Tibial artery (tissue), 4 donors: ENCODE data around the gene CCDC102B.

ENCODE experiments used
- DNase-seq, 2 donors: peaks; one replicate each; pipeline ENCODE4 v3.0.0-alpha.2; 2019
- H3K27ac ChIP-seq, 2 donors: fragments of 200-600 bp; sonication (generic) in 1 of 2; 1 replicate in 1 of 2; 2 replicates in 1 of 2; pipeline ENCODE4 v1.5.1; 2018 to 2019; ENCODE audit warnings: mild to moderate bottlenecking in 1 of 2
- H3K27me3 ChIP-seq, 2 donors: fragments of 200-600 bp; sonication (generic) in 1 of 2; one replicate each; pipeline versions ENCODE4 v1.5.1 to v1.6.0; 2016 to 2019
- H3K36me3 ChIP-seq, 3 donors: fragments of 200-600 bp; sonication (generic) in 2 of 3; one replicate each; pipeline ENCODE4 v1.5.1; 2016 to 2019; ENCODE audit warnings: mild to moderate bottlenecking in 2 of 3
- H3K4me1 ChIP-seq, 4 donors: fragments of 200-600 bp; sonication (generic) in 2 of 4; 1 replicate in 3 of 4; 2 replicates in 1 of 4; pipeline ENCODE4 v1.5.1; 2016 to 2019
- H3K4me3 ChIP-seq, 2 donors: fragments of 200-600 bp; sonication (generic) in 1 of 2; 1 replicate in 1 of 2; 2 replicates in 1 of 2; pipeline ENCODE4 v1.5.1; 2018 to 2019; ENCODE audit warnings: mild to moderate bottlenecking in 2 of 2
- H3K9me3 ChIP-seq, 3 donors: fragments of 200-600 bp; sonication (generic) in 1 of 3; one replicate each; pipeline ENCODE4 v1.5.1; 2016 to 2019
- intact Hi-C: fragments of 100-400 bp; cut with DNase I; formaldehyde crosslinking; loops from one replicate; pipeline ENCODE4 v1.15.0; 2023; ENCODE audit warnings: low total_unique reads
- TF ChIP-seq, protein P1 (sequence below), 2 experiments: fragments of 200-600 bp in 1 of 2; fragments of 450-650 bp in 1 of 2; IDR thresholded peaks; one replicate each; pipeline ENCODE4 v1.5.1; 2017 to 2019; ENCODE audit warnings: antibody characterized with exemption in 2 of 2, mild to moderate bottlenecking in 1 of 2, moderate library complexity in 1 of 2

CCDC102B gene

DNA sequence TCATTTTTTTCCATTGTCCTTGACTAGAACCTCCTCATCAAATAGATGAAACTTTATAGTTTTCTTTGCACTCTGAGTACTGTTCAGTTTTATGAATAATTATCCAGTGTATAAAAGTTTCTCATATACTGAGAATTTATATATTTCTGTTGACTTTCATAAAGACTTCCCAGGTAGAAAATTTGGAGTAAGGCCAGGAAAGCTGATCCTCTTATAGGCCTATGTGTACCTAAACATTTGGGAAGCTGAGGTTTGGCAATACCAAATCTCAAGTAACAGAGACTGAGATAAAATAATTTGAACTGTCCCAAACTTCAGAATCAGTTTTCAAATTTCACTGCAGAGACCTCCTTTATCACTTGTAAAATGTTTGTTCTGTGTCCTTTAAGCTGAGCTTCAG lies 43.4 kb downstream of the CCDC102B start:
- H3K9me3 ChIP-seq, result no peaks in the 10 kb centered on the region
- DNase-seq, result no peak
- H3K4me3 ChIP-seq, result no peak overlapping the region
- TF ChIP-seq, protein P1, sequence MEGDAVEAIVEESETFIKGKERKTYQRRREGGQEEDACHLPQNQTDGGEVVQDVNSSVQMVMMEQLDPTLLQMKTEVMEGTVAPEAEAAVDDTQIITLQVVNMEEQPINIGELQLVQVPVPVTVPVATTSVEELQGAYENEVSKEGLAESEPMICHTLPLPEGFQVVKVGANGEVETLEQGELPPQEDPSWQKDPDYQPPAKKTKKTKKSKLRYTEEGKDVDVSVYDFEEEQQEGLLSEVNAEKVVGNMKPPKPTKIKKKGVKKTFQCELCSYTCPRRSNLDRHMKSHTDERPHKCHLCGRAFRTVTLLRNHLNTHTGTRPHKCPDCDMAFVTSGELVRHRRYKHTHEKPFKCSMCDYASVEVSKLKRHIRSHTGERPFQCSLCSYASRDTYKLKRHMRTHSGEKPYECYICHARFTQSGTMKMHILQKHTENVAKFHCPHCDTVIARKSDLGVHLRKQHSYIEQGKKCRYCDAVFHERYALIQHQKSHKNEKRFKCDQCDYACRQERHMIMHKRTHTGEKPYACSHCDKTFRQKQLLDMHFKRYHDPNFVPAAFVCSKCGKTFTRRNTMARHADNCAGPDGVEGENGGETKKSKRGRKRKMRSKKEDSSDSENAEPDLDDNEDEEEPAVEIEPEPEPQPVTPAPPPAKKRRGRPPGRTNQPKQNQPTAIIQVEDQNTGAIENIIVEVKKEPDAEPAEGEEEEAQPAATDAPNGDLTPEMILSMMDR (IDR thresholded peaks at IDR 0.05), result no peak
- H3K27ac ChIP-seq, result no peak overlapping the region
- no peaks in the 10 kb centered on the region for H3K36me3 ChIP-seq
- H3K4me1 ChIP-seq, result peaks cover 0 to 11% (median 0%) of the 10 kb centered on the region in 4 donors
- no peaks in the 10 kb centered on the region for H3K27me3 ChIP-seq
- intact Hi-C loops, result no loop called here

DNA sequence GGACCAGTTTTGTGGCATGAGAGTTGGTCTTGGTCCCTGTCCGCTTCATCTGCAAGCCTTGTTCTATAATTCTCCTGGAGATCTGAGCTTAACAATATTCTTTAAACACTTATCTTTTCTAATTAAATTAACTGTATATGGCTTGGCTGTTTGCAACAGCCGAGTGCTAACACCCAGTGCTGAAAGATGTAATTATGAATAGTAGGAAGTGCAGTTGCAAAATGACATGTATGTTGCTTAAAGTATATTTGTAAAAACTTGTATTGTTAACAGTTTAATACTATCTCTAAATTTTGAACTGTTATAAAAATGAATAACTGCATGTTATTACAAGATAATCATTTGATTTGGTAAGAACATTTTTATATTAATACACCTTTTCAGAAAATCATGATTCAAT lies 45.1 kb downstream of the CCDC102B start:
- Histone ChIP-seq H3K27me3 (no peaks in the 10 kb centered on the region), H3K4me3 (no peak overlapping the region), H3K27ac (no peak overlapping the region), H3K9me3 (no peaks in the 10 kb centered on the region), H3K4me1 (peaks cover 0 to 11% (median 0%) of the 10 kb centered on the region in 4 donors), H3K36me3 (no peaks in the 10 kb centered on the region)
- intact Hi-C loops, result no loop called here
- TF ChIP-seq, protein P1 (IDR thresholded peaks at IDR 0.05), result no peak
- no peak for DNase-seq

DNA sequence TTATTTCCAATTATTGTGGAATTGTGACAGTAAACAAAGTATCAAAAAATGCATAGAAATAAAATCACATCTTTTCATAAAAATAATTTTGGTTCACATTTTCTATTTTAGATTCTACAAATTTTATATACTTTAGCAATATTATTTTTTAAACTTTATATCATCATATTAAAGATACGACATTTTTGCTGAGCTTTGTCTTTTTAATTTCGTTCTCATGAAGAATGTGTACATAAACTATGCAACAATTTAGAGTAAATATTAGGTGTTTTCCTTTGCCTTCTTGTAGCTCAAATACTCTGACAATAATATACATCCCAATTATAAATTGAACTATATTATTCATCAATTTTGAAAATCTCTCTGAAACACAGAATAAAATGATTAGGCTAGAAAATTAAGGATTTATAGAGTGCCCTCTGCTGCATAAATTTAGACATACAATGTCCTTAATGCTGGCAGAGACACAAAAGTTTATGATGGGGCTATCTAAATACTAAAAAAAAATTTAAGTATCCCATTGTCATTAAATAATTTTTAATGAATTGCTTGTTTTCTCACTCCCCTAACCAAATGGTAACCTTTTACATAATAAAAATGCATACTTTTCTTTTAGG lies 45.7 kb downstream of the CCDC102B start:
- Histone ChIP-seq H3K27ac (no peak overlapping the region), H3K27me3 (no peaks in the 10 kb centered on the region), H3K4me3 (no peak overlapping the region), H3K9me3 (no peaks in the 10 kb centered on the region), H3K4me1 (peaks cover 0 to 11% (median 0%) of the 10 kb centered on the region in 4 donors), H3K36me3 (no peaks in the 10 kb centered on the region)
- TF ChIP-seq, protein P1 (IDR thresholded peaks at IDR 0.05), result no peak
- intact Hi-C loops, result no loop called here
- no peak for DNase-seq

DNA sequence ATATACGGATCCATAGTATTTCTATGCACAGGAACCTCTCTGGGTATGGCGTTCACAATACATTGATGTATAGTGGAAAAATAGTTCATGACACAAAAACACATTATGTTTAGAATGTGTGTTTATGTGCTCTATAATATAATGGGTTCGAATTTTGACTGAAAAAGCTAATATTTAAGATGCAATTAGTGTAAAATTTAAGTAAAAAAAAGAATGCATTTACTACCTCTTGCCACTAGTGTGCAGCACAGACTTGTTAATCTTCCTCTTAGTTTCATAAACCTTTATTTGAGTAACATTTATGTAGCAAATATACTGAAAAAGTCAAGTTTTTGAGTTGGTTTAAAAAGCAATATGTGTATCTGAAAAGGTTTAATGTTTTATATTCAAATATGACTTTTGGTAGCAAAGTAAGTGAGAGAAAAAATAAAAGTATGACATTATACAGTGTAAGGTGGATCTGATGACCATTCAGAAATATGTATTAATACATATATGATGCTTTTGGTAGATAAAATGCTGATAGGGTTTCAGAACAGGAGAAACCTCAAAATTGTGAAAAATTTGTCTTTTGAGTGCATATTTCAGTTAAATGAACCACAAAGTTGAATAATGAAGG lies 49.4 kb downstream of the CCDC102B start:
- Histone ChIP-seq H3K36me3 (no peaks in the 10 kb centered on the region), H3K27me3 (no peaks in the 10 kb centered on the region), H3K4me1 (no peaks in the 10 kb centered on the region), H3K4me3 (no peak overlapping the region), H3K27ac (no peak overlapping the region), H3K9me3 (no peaks in the 10 kb centered on the region)
- no peak for DNase-seq
- intact Hi-C loops, result no loop called here
- TF ChIP-seq, protein P1 (IDR thresholded peaks at IDR 0.05), result peak; percentile 39 to 45

DNA sequence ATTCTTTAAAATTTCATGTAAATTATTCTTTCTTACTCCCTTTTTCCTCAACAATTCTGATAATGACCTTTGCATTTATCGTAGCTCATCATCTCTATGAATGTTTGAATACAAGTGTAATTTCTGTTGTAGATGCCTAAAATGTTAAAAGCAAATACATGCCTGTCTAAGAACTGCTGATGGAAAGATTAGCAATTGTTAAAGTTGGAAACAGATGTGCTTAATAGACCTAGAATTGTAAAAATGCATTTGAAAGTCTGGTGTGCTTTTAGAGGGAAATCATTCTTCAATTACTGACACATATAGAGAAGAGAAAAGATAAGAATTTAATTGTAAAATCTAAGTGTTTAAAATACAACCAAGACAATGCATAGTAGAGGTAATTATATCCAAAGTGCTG lies 50.4 kb downstream of the CCDC102B start:
- Histone ChIP-seq H3K4me3 (no peak overlapping the region), H3K9me3 (no peaks in the 10 kb centered on the region), H3K27ac (no peak overlapping the region), H3K4me1 (no peaks in the 10 kb centered on the region), H3K27me3 (no peaks in the 10 kb centered on the region), H3K36me3 (no peaks in the 10 kb centered on the region)
- TF ChIP-seq, protein P1 (IDR thresholded peaks at IDR 0.05), result no peak
- DNase-seq, result no peak
- intact Hi-C loops, result no loop called here
